ENCODE measurements around the gene METTL6. TPM values are rescaled to one million over a fixed set of nuclear protein-coding genes. Genes with fewer than 3 reads are reported as not detected.
"Not testable (repeated sequence)": the region's sequence is repeated elsewhere in the genome, so short reads cannot be mapped to it uniquely, and the experiment has no call there.

The METTL6 gene
- total RNA-seq, 1 experiment from 2014 or later, result 18.9 TPM

DNA sequence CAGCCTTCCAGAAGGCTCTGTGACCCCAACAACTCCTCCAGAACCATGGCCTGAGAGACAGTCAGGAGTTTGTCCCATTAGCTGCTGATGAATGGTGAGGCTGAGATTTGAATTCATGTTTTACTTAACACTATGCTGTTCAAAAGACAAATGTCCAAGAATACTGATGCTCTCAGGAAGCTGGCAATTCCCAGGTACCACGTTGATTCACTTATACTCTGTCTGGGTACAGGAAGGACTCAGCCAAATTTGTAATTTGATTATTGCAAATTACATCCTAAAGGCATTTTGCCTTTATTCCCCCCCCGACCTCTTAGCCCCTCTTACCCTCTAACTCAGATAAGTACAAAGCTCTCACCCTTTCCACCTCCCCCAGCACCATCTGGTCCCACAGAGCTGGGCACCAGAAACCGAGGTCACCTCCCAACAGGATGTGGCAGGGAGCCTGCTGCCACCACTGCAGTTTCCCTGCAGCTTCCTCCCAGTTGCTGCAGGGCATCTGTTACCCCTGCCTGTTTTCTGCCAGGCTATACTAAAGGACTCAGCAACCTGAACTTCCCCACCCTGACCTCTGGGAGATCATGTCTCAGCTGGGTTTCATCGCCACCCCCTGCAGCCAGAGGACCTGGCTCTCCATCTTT is 33.7 kb upstream of the METTL6 start:
- peaks cover 5% of the 10 kb centered on the region for H3K27me3 Mint-ChIP-seq (ENCODE audit: insufficient read depth, unreplicated experiment)
- POLR2A ChIA-PET, result no interaction called here
- TF ChIP-seq, protein P1, sequence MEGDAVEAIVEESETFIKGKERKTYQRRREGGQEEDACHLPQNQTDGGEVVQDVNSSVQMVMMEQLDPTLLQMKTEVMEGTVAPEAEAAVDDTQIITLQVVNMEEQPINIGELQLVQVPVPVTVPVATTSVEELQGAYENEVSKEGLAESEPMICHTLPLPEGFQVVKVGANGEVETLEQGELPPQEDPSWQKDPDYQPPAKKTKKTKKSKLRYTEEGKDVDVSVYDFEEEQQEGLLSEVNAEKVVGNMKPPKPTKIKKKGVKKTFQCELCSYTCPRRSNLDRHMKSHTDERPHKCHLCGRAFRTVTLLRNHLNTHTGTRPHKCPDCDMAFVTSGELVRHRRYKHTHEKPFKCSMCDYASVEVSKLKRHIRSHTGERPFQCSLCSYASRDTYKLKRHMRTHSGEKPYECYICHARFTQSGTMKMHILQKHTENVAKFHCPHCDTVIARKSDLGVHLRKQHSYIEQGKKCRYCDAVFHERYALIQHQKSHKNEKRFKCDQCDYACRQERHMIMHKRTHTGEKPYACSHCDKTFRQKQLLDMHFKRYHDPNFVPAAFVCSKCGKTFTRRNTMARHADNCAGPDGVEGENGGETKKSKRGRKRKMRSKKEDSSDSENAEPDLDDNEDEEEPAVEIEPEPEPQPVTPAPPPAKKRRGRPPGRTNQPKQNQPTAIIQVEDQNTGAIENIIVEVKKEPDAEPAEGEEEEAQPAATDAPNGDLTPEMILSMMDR (IDR thresholded peaks at IDR 0.05; ENCODE audit: insufficient read depth in 1 of 2, low read depth in 1 of 2, low read length in 1 of 2, severe bottlenecking in 1 of 2, unreplicated experiment in 1 of 2), result no peak
- Histone ChIP-seq H3K36me3 (ENCODE audit: control insufficient read depth, insufficient read depth, low read length) (no peaks in the 10 kb centered on the region), H3K27me3 (replicated peaks; ENCODE audit: control insufficient read depth, insufficient read depth, low read length) (no peaks in the 10 kb centered on the region), H3K4me1 (peaks cover 5% of the 10 kb centered on the region), H3K4me3 (ENCODE audit: low read depth, low read length) (no peak overlapping the region), H3K9me3 (no peaks in the 10 kb centered on the region)
- intact Hi-C loops (cut with micrococcal nuclease; ENCODE audit: unreplicated experiment), result no loop called here
- H3K27ac Mint-ChIP-seq (ENCODE audit: unreplicated experiment), result no peak overlapping the region
- peaks cover 5% of the 10 kb centered on the region for H3K36me3 Mint-ChIP-seq (ENCODE audit: insufficient read depth, unreplicated experiment)
- no peak for DNase-seq
- BruUV-seq (replicated peaks), result no TSS peak
- CTCF ChIA-PET, result interaction anchor here (0.5 kb wide), 1 partner anchor 729 kb away, joined by 3 read pairs; no protein-coding TSS in a partner anchor
- no peaks in the 10 kb centered on the region for H3K9me3 Mint-ChIP-seq (ENCODE audit: unreplicated experiment)
- peaks cover 6% of the 10 kb centered on the region for H3K4me1 Mint-ChIP-seq (ENCODE audit: low read depth, unreplicated experiment)
- no peak overlapping the region for H3K4me3 Mint-ChIP-seq (ENCODE audit: unreplicated experiment)

- Mint-ChIP-seq H3K9me3 (ENCODE audit: unreplicated experiment) (no peaks in the 10 kb centered on the region), H3K4me1 (ENCODE audit: low read depth, unreplicated experiment) (peaks cover 6% of the 10 kb centered on the region), H3K36me3 (ENCODE audit: insufficient read depth, unreplicated experiment) (peaks cover 5% of the 10 kb centered on the region), H3K27ac (ENCODE audit: unreplicated experiment) (no peak overlapping the region), H3K27me3 (ENCODE audit: insufficient read depth, unreplicated experiment) (peaks cover 5% of the 10 kb centered on the region), H3K4me3 (ENCODE audit: unreplicated experiment) (no peak overlapping the region)
- Histone ChIP-seq H3K36me3 (ENCODE audit: control insufficient read depth, insufficient read depth, low read length) (no peaks in the 10 kb centered on the region), H3K27me3 (replicated peaks; ENCODE audit: control insufficient read depth, insufficient read depth, low read length) (no peaks in the 10 kb centered on the region), H3K9me3 (no peaks in the 10 kb centered on the region), H3K4me1 (peaks cover 5% of the 10 kb centered on the region), H3K4me3 (ENCODE audit: low read depth, low read length) (no peak overlapping the region)
- CTCF ChIA-PET, result no interaction called here
- TF ChIP-seq, protein P1 (IDR thresholded peaks at IDR 0.05; ENCODE audit: insufficient read depth in 1 of 2, low read depth in 1 of 2, low read length in 1 of 2, severe bottlenecking in 1 of 2, unreplicated experiment in 1 of 2), result no peak
- peak; percentile 20 to 49 for DNase-seq
- no TSS peak for BruUV-seq (replicated peaks)
- POLR2A ChIA-PET, result no interaction called here
- intact Hi-C loops (cut with micrococcal nuclease; ENCODE audit: unreplicated experiment), result loop anchor here (10.0 kb wide), 1 partner anchor 97 kb away; no protein-coding TSS in a partner anchor
Observed at GRCh38 chr3:15458212-15458780, 31.0 kb upstream of the METTL6 start.

DNA sequence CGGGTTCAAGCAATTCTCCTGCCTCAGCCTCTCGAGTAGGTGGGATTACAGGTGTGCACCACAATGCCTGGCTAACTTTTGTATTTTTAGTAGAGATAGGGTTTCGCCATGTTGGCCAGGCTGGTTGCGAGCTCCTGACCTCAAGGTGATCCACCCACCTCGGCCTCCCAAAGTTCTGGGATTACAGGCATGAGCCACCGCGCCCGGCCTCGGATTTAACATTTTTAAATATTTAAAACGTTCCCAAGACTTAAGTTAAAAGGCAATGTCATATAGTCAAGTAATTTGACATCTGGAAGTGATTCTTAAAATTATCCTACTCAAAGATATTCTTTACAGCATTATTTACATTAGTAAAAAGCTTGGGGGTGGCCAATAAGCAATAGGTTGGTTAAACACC is 29.6 kb upstream of the METTL6 start:
- H3K27ac Mint-ChIP-seq (ENCODE audit: unreplicated experiment); BruUV-seq (replicated peaks); H3K36me3 ChIP-seq (ENCODE audit: control insufficient read depth, insufficient read depth, low read length); H3K4me1 ChIP-seq; H3K27me3 ChIP-seq (replicated peaks; ENCODE audit: control insufficient read depth, insufficient read depth, low read length); H3K4me1 Mint-ChIP-seq (ENCODE audit: low read depth, unreplicated experiment); DNase-seq; H3K36me3 Mint-ChIP-seq (ENCODE audit: insufficient read depth, unreplicated experiment); H3K9me3 Mint-ChIP-seq (ENCODE audit: unreplicated experiment); H3K4me3 Mint-ChIP-seq (ENCODE audit: unreplicated experiment); H3K4me3 ChIP-seq (ENCODE audit: low read depth, low read length); CTCF ChIA-PET; POLR2A ChIA-PET; H3K27me3 Mint-ChIP-seq (ENCODE audit: insufficient read depth, unreplicated experiment); H3K9me3 ChIP-seq: not testable (repeated sequence)
- intact Hi-C loops (cut with micrococcal nuclease; ENCODE audit: unreplicated experiment), result loop anchor here (10.0 kb wide), 1 partner anchor 98 kb away; no protein-coding TSS in a partner anchor
